ENCODE data around the gene MTHFD2.

The MTHFD2 gene

GRCh38 chr2:74188018-74188601 lies 10.3 kb upstream of the MTHFD2 start:
- DNase-seq (ENCODE audit: low read depth): no peak

DNA sequence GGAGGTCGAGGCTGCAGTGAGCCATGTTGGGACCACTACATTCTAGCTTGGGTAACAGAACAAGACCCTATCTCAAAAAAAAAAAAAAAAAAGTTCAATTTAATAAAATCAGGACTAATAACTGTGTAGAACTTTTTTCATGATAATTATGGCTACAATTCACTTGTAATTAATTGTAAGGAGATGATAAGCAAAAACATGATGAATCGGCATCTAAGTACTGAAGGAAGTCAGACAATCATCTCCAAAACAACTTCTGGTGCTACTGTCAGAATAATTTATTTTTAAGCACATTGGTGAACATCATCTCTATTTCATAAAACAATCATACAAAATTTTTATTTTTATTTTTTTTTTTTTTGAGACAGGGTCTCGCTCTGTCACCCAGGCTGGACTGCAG lies 9.7 kb upstream of the MTHFD2 start:
- H3K4me3 ChIP-seq (ENCODE audit: low read depth, low read length): no peak overlapping the region
- TF ChIP-seq, protein P1, sequence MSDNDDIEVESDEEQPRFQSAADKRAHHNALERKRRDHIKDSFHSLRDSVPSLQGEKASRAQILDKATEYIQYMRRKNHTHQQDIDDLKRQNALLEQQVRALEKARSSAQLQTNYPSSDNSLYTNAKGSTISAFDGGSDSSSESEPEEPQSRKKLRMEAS (IDR thresholded peaks at IDR 0.05; ENCODE audit: low read depth, low read length): no peak
- no peak for TF ChIP-seq MYC (IDR thresholded peaks at IDR 0.05; ENCODE audit: low read depth, low read length)
- no peak for TF ChIP-seq POLR2A (IDR thresholded peaks at IDR 0.05; ENCODE audit: extremely low read depth, insufficient read length)
- no peak for TF ChIP-seq CTCF (IDR thresholded peaks at IDR 0.05; ENCODE audit: low read depth, low read length)
- DNase-seq (ENCODE audit: low read depth): no peak

More at GRCh38 chr2:74188018-74188601, 10.3 kb upstream of the MTHFD2 start:
- no peak overlapping the region for H3K4me3 ChIP-seq (ENCODE audit: low read depth, low read length)
- TF ChIP-seq, protein P1 (IDR thresholded peaks at IDR 0.05; ENCODE audit: low read depth, low read length): no peak
- TF ChIP-seq MYC (IDR thresholded peaks at IDR 0.05; ENCODE audit: low read depth, low read length) (no peak), CTCF (IDR thresholded peaks at IDR 0.05; ENCODE audit: low read depth, low read length) (no peak), POLR2A (IDR thresholded peaks at IDR 0.05; ENCODE audit: extremely low read depth, insufficient read length) (no peak)

GRCh38 chr2:74191596-74192380 lies 6.6 kb upstream of the MTHFD2 start:
- TF ChIP-seq CTCF (IDR thresholded peaks at IDR 0.05; ENCODE audit: low read depth, low read length) (no peak), POLR2A (IDR thresholded peaks at IDR 0.05; ENCODE audit: extremely low read depth, insufficient read length) (no peak), MYC (IDR thresholded peaks at IDR 0.05; ENCODE audit: low read depth, low read length) (no peak)
- TF ChIP-seq, protein P1 (IDR thresholded peaks at IDR 0.05; ENCODE audit: low read depth, low read length): no peak
- H3K4me3 ChIP-seq (ENCODE audit: low read depth, low read length): no peak overlapping the region
- no peak for DNase-seq (ENCODE audit: low read depth)

- TF ChIP-seq POLR2A (IDR thresholded peaks at IDR 0.05; ENCODE audit: extremely low read depth, insufficient read length) (no peak), CTCF (IDR thresholded peaks at IDR 0.05; ENCODE audit: low read depth, low read length) (no peak), MYC (IDR thresholded peaks at IDR 0.05; ENCODE audit: low read depth, low read length) (no peak)
- TF ChIP-seq, protein P1 (IDR thresholded peaks at IDR 0.05; ENCODE audit: low read depth, low read length): no peak
- DNase-seq (ENCODE audit: low read depth): no peak
- H3K4me3 ChIP-seq (ENCODE audit: low read depth, low read length): no peak overlapping the region
Observed at GRCh38 chr2:74194799-74195198, 3.6 kb upstream of the MTHFD2 start.

DNA sequence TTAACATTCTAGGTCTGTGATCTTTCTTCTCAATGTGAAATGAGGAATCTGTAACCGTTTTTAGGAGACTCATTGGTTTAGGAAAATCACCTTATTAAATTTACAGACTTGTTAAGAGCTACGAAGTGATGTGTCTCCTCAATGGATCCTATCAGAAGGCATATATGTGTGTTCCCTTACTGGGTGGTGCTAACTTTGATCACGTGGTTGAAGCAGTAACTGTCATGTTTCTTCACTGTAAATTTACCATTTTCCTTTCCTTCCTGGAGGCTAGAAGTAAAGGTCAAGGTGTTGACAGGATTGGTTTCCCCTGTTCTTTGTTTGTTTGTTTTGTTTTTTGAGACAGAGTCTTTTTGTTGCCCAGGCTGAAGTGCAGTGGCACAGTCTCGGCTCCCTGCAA lies 1.4 kb upstream of the MTHFD2 start:
- TF ChIP-seq, protein P1 (IDR thresholded peaks at IDR 0.05; ENCODE audit: low read depth, low read length): no peak
- TF ChIP-seq MYC (IDR thresholded peaks at IDR 0.05; ENCODE audit: low read depth, low read length) (no peak), CTCF (IDR thresholded peaks at IDR 0.05; ENCODE audit: low read depth, low read length) (no peak), POLR2A (IDR thresholded peaks at IDR 0.05; ENCODE audit: extremely low read depth, insufficient read length) (no peak)
- H3K4me3 ChIP-seq (ENCODE audit: low read depth, low read length): no peak overlapping the region
- DNase-seq (ENCODE audit: low read depth): no peak
